ENCODE results near the gene DUSP16. TPM values are rescaled to one million over a fixed set of nuclear protein-coding genes. Genes with fewer than 3 reads are reported as not detected.
"Not testable (repeated sequence)": the region's sequence is repeated elsewhere in the genome, so short reads cannot be mapped to it uniquely, and the experiment has no call there.

DUSP16 gene, protein sequence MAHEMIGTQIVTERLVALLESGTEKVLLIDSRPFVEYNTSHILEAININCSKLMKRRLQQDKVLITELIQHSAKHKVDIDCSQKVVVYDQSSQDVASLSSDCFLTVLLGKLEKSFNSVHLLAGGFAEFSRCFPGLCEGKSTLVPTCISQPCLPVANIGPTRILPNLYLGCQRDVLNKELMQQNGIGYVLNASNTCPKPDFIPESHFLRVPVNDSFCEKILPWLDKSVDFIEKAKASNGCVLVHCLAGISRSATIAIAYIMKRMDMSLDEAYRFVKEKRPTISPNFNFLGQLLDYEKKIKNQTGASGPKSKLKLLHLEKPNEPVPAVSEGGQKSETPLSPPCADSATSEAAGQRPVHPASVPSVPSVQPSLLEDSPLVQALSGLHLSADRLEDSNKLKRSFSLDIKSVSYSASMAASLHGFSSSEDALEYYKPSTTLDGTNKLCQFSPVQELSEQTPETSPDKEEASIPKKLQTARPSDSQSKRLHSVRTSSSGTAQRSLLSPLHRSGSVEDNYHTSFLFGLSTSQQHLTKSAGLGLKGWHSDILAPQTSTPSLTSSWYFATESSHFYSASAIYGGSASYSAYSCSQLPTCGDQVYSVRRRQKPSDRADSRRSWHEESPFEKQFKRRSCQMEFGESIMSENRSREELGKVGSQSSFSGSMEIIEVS
- 12.9 TPM for total RNA-seq
- long read RNA-seq, partial matches to known transcripts = 0 of 1 reads
- long read RNA-seq, other reads (novel, unspliced or antisense) = 0 of 1 reads

DNA sequence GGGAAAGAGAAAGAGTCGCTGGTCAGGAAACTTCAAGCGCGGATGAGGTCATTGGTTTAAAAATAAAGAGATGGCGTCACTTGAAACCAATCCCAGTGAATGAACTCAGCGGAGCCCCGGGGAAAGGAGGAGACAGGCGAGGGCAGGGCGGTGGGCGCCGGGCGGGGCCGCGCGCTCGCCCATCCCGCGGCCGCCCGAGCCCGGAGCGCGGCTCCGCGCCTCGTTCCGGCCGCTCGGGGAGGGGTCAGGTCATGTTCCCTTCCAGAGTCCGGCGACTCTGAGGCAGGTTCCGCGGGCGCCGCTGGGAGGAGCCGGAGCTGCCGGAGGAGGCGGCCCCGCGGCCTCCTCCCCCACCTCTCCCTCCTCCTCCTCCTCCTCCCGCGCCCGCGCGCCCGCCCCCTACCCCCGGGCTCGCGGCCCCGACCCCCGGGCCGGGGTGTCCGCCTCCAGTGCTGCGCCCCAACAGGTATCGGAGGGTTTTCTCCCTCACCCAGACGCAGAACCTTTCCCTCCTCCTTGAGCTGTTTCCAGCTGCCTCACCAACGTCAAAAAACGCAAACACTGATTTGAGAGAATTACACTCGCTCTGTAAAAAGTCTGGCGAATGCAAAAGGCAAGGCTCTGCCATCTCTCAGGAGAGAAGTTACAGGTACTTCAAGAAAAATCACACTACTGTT lies at the start of gene DUSP16:
Gene DUSP16, minus strand, starts transcription at position 279 of the 677 bp plus-strand sequence. CDS start 41,765 bp downstream, outside the sequence.
- intact Hi-C loops (cut with micrococcal nuclease) = no loop called here
- peak; percentile 96 for DNase-seq
- peak; percentile 96 for ATAC-seq

- ATAC-seq (peak; percentile 31), DNase-seq (no peak)
- intact Hi-C loops (cut with micrococcal nuclease) = no loop called here
Measured at GRCh38 chr12:12612358-12612757, 49.7 kb upstream of the DUSP16 start.

- ATAC-seq = peak; percentile 97
- peak; percentile 95 for DNase-seq
- intact Hi-C loops (cut with micrococcal nuclease) = no loop called here
Measured at GRCh38 chr12:12611512-12612306, 49.0 kb upstream of the DUSP16 start, which contains the start of gene CREBL2. CREBL2 (plus strand) TSS chr12:12611876; CDS start chr12:12612173, 297 bp downstream.

GRCh38 chr12:12610711-12611110 lies 48.0 kb upstream of the DUSP16 start:
- intact Hi-C loops (cut with micrococcal nuclease) = no loop called here
- ATAC-seq = no peak
- no peak for DNase-seq

DNA sequence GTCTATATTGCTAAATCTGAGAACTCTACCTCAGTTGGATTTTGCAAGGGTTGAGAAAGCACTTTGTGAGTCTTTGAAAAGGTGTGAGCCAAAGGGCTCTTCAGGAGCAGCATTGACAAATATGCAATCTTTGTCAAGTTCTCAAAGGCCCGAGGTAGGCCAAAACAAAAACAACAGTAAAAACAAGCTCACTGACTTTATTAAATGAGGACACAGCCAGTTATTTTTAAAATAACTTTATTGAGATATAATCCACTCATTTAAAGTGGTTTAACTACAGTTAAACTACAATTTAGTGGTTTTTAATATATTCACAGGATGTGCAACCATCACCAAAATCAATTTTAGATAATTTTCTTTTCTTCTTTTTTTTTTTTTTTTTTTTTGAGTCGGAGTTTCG lies 47.0 kb upstream of the DUSP16 start:
- intact Hi-C loops (cut with micrococcal nuclease) = no loop called here
- DNase-seq = no peak
- ATAC-seq = no peak

DNA sequence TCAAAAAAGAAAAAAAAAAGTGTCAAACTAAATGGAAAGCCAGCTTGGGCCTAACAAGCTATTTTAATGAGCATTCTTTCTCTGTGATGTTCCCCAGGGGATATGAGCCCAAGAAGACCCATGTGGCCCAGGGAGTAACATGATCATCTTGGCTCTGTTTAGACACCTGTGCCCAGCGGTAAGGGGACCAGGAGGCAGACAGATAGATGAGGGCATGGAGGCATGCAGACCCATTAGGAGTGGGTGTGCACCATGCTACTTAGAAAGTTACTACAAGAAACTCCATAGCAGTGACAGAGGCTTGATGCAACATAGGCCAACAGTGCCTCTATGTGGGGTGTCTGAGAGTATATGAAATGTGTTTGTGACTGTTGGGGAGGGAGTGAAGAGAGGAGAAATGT lies 45.9 kb upstream of the DUSP16 start:
- DNase-seq (no peak), ATAC-seq (no peak)
- intact Hi-C loops (cut with micrococcal nuclease) = no loop called here

DNA sequence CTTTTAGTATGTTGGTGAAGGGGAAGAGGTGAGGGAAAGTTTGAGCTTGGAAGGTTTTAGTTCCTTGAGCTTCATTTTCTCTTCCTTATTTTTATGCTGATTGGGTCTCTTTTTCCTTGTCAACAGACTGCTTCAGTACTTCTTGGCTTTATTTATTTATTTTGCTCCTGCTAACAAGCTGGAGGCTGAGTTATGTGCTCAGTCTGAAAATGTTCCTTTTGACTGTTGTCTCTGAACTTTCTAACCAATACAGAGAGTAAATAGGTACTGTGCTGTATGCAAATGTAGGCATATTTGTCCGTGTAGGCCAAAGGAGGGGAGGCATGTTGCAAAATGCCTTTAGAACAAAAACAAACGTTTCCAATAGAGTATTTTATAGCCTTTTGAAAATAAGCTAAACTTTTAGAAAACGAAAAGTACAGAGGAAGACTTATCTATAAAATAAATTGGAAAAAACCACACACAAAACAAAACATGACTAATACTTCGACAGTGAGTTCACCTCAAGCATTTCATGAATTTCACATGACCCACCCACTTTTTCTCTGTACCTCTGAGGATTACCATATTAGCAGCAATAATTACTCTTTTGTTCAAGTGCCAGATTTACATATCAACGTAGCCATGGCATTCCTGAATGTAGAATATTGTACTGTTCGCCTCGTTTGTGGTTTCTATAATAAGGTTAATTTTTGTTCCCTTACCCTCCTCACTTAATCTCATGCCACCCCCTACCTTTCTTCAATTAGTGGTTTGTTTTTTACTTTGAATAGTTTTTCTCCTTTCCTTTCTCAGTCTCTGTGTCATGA lies 44.3 kb upstream of the DUSP16 start:
- DNase-seq = no peak
- no peak for ATAC-seq
- intact Hi-C loops (cut with micrococcal nuclease) = no loop called here

- intact Hi-C loops (cut with micrococcal nuclease) = no loop called here
- DNase-seq = no peak
Measured at GRCh38 chr12:12604740-12605139, 42.1 kb upstream of the DUSP16 start.

GRCh38 chr12:12600659-12601058 lies 38.0 kb upstream of the DUSP16 start:
- intact Hi-C loops (cut with micrococcal nuclease) = no loop called here
- ATAC-seq = peak; percentile 48

More at GRCh38 chr12:12604740-12605139, 42.1 kb upstream of the DUSP16 start:
- no peak for ATAC-seq

DNA sequence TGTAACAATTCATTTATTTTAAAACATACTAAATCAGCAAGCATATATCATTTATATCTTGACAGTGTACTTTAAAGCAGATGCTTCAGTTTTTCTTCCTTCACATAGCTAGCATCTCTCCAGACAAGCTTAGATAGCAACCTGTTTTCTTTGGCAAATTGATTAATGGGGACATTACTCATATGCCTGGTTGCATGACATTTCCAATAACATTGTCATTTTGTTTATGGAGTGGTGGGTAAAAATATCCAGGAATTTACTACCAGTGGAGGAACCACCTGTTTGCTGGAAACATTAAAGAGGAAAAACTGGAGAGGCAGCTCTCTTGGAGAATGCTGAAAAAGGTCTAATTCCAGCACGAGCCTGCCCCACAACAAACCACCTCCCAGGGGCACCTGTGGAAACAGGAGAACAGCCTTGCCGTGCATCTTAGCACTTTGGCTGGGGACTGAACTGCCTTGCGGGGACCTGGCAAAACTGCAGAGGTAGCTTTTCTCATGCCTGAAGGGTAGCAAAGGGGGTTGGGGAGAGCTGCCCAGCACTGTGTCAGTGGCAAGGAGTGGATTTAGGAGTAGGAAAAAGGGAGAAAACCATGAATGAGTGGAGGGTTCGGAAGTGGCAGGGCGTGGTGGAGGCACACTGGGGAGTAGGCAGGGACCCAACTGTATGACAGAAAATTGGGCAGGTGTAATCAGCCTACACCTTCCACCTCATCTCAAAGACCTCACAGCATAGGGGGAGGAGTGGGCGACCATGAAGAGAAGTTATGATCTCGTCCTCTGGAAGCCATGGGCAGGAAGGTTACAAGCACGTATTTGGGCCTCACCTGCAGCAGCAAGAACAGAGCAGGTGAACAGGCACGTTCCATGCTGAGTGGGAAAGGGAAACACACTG lies 37.3 kb upstream of the DUSP16 start:
- intact Hi-C loops (cut with micrococcal nuclease) = no loop called here
- ATAC-seq = no peak
- DNase-seq = no peak

More at GRCh38 chr12:12600659-12601058, 38.0 kb upstream of the DUSP16 start:
- no peak for DNase-seq

GRCh38 chr12:12598864-12599263 lies 36.2 kb upstream of the DUSP16 start:
- ATAC-seq (no peak), DNase-seq (no peak)
- intact Hi-C loops (cut with micrococcal nuclease) = no loop called here

GRCh38 chr12:12596598-12596997 lies 33.9 kb upstream of the DUSP16 start:
- DNase-seq; intact Hi-C loops (cut with micrococcal nuclease): not testable (repeated sequence)

GRCh38 chr12:12595929-12596328 lies 33.3 kb upstream of the DUSP16 start:
- DNase-seq; intact Hi-C loops (cut with micrococcal nuclease); ATAC-seq: not testable (repeated sequence)

More at GRCh38 chr12:12596598-12596997, 33.9 kb upstream of the DUSP16 start:
- not testable (repeated sequence) for ATAC-seq

DNA sequence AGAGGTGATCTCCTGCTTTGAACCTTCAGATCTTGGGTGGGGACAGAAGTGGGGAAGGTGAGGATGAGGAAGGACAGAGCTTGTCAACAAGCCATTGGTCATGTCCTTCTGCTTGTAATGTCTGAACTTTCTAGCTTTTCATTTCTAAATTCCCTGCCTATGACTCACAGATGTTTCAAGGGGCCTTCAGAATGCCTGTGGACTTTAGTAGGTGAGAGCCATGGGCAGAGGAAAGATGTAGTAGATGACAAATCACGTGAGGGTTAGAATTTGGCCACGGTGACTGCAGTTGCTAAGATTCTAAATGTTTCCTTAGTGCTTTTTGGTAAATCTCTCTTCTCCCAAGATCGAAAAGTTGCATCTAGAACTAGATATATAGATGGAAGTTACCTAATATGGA lies 30.3 kb upstream of the DUSP16 start:
- DNase-seq (no peak), ATAC-seq (no peak)
- intact Hi-C loops (cut with micrococcal nuclease) = no loop called here

- no peak for DNase-seq
- intact Hi-C loops (cut with micrococcal nuclease) = no loop called here
- ATAC-seq = no peak
Measured at GRCh38 chr12:12590961-12591360, 28.3 kb upstream of the DUSP16 start.

DNA sequence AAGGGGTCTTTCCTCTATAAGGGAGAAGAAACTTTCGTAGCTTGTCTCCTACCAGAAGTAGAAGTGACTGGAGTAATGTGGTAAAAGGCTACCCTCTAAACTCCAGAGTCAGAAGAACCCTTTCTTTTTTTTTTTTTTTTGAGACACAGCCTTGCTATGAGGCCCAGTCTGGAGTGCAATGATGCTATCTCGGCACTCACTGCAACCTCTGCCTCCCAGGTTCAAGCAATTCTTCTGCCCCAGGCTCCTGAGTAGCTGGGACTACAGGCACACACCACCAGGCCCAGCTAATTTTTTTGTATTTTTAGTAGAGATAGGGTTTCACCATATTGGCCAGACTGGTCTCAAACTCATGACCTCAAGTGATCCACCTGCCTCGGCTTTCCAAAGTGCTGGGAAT lies 25.8 kb upstream of the DUSP16 start:
- intact Hi-C loops (cut with micrococcal nuclease); ATAC-seq; DNase-seq: not testable (repeated sequence)

GRCh38 chr12:12587878-12588277 lies 25.2 kb upstream of the DUSP16 start:
- ATAC-seq (no peak), DNase-seq (no peak)
- intact Hi-C loops (cut with micrococcal nuclease) = no loop called here
